OCI-LY3 (cell line): ENCODE data around the gene IGFBP3.

Experiments used
- H2AFZ ChIP-seq: fragments of 200-600, 300-600 bp; shearing (Covaris generic); 2 replicates; pipeline ENCODE4 v1.6.0; 2014; ENCODE audit warnings: antibody characterized with exemption, low read depth, low read length
- H3K27ac ChIP-seq: fragments of 200-600, 300-600 bp; sonication (generic); 2 replicates; pipeline ENCODE4 v1.5.1; 2014; ENCODE audit warnings: mild to moderate bottlenecking, low read length, moderate library complexity, mixed read lengths
- H3K27me3 ChIP-seq: fragments of 200-600, 300-600 bp; sonication (generic); 2 replicates; pipeline ENCODE4 v1.6.1; 2014; ENCODE audit warnings: low read depth, low read length, mixed read lengths
- H3K36me3 ChIP-seq: fragments of 200-600, 300-600 bp; sonication (generic); replicated peaks from 2 replicates; pipeline ENCODE3; 2014; ENCODE audit warnings: low read depth, low read length, mixed read lengths
- H3K4me1 ChIP-seq: fragments of 300-600, 200-600 bp; sonication (generic); 2 replicates; pipeline ENCODE4 v1.6.1; 2014; ENCODE audit warnings: low read length, mixed read lengths
- H3K4me2 ChIP-seq: fragments of 200-600, 300-600 bp; sonication (generic); 2 replicates; pipeline ENCODE4 v1.6.1; 2014; ENCODE audit warnings: low read length, mixed read lengths
- H3K4me3 ChIP-seq: fragments of 300-600, 200-600 bp; sonication (generic); 2 replicates; pipeline ENCODE4 v1.5.1; 2014; ENCODE audit warnings: antibody characterized with exemption, mild to moderate bottlenecking, low read length, moderate library complexity
- H3K79me2 ChIP-seq: fragments of 300-600, 200-600 bp; shearing (Covaris generic); 2 replicates; pipeline ENCODE4 v1.6.1; 2014; ENCODE audit warnings: mild to moderate bottlenecking, low read length, mixed read lengths
- H3K9ac ChIP-seq: fragments of 300-600, 200-600 bp; shearing (Covaris generic); 2 replicates; pipeline ENCODE4 v1.6.0; 2014; ENCODE audit warnings: mild to moderate bottlenecking, low read length, moderate library complexity
- H3K9me3 ChIP-seq: fragments of 200-600, 300-600 bp; shearing (Covaris generic); 2 replicates; pipeline ENCODE4 v1.6.1; 2014; ENCODE audit warnings: low read length, mixed read lengths; ENCODE audit not compliant: insufficient read depth
- H4K20me1 ChIP-seq: fragments of 200-600, 300-600 bp; sonication (generic); 2 replicates; pipeline ENCODE4 v1.6.1; 2016; ENCODE audit warnings: low read length, mixed read lengths; ENCODE audit not compliant: insufficient read depth
- CTCF ChIP-seq: fragments of 200-600, 300-600 bp; sonication (generic); IDR thresholded peaks from 2 replicates; pipeline ENCODE4 v1.5.1; 2014; ENCODE audit warnings: antibody characterized with exemption, low read length, low read depth
- EZH2phosphoT487 ChIP-seq: fragments of 200-600 bp; shearing (Covaris generic); IDR thresholded peaks from 2 replicates; pipeline ENCODE4 v1.6.1; 2018; ENCODE audit warnings: antibody characterized with exemption, mixed run types, low read depth

IGFBP3 gene, protein sequence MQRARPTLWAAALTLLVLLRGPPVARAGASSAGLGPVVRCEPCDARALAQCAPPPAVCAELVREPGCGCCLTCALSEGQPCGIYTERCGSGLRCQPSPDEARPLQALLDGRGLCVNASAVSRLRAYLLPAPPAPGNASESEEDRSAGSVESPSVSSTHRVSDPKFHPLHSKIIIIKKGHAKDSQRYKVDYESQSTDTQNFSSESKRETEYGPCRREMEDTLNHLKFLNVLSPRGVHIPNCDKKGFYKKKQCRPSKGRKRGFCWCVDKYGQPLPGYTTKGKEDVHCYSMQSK

GRCh38 chr7:45920502-45921380 is at the start of gene IGFBP3:
IGFBP3 (minus strand) TSS chr7:45921272; CDS start chr7:45921140, 132 bp downstream.
- no peaks in the 10 kb centered on the region for H3K79me2 ChIP-seq
- peaks cover 14% of the 10 kb centered on the region for H3K27me3 ChIP-seq
- H4K20me1 ChIP-seq, result no peaks in the 10 kb centered on the region
- TF ChIP-seq CTCF (no peak), EZH2phosphoT487 (no peak)
- no peak within 1 kb of the TSS for H3K9ac ChIP-seq
- H2AFZ ChIP-seq, result no peak within 1 kb of the TSS
- no peak within 1 kb of the TSS for H3K4me2 ChIP-seq
- H3K27ac ChIP-seq, result no peak within 1 kb of the TSS
- no peaks in the 10 kb centered on the region for H3K36me3 ChIP-seq
- no peaks in the 10 kb centered on the region for H3K9me3 ChIP-seq
- H3K4me1 ChIP-seq, result peaks cover 15% of the 10 kb centered on the region
- H3K4me3 ChIP-seq, result no peak within 1 kb of the TSS

- H3K4me1 ChIP-seq, result no peaks in the 10 kb centered on the region
Observed at GRCh38 chr7:45970454-45970853, 49.4 kb upstream of the IGFBP3 start.

GRCh38 chr7:45969940-45970339 is 48.9 kb upstream of the IGFBP3 start:
- Histone ChIP-seq H2AFZ (no peak overlapping the region), H3K79me2 (no peaks in the 10 kb centered on the region), H3K4me3 (no peak overlapping the region), H3K36me3 (no peaks in the 10 kb centered on the region), H3K27me3 (no peaks in the 10 kb centered on the region), H3K9ac (no peak overlapping the region), H4K20me1 (no peaks in the 10 kb centered on the region), H3K9me3 (no peaks in the 10 kb centered on the region), H3K4me1 (no peaks in the 10 kb centered on the region), H3K27ac (no peak overlapping the region), H3K4me2 (no peak overlapping the region)
- no peak for TF ChIP-seq EZH2phosphoT487
- TF ChIP-seq CTCF, result no peak

More at GRCh38 chr7:45970454-45970853, 49.4 kb upstream of the IGFBP3 start:
- Histone ChIP-seq H4K20me1 (no peaks in the 10 kb centered on the region), H3K4me2 (no peak overlapping the region), H2AFZ (no peak overlapping the region), H3K9ac (no peak overlapping the region), H3K36me3 (no peaks in the 10 kb centered on the region), H3K9me3 (no peaks in the 10 kb centered on the region), H3K27ac (no peak overlapping the region), H3K4me3 (no peak overlapping the region), H3K79me2 (no peaks in the 10 kb centered on the region), H3K27me3 (no peaks in the 10 kb centered on the region)
- no peak for TF ChIP-seq EZH2phosphoT487
- no peak for TF ChIP-seq CTCF

DNA sequence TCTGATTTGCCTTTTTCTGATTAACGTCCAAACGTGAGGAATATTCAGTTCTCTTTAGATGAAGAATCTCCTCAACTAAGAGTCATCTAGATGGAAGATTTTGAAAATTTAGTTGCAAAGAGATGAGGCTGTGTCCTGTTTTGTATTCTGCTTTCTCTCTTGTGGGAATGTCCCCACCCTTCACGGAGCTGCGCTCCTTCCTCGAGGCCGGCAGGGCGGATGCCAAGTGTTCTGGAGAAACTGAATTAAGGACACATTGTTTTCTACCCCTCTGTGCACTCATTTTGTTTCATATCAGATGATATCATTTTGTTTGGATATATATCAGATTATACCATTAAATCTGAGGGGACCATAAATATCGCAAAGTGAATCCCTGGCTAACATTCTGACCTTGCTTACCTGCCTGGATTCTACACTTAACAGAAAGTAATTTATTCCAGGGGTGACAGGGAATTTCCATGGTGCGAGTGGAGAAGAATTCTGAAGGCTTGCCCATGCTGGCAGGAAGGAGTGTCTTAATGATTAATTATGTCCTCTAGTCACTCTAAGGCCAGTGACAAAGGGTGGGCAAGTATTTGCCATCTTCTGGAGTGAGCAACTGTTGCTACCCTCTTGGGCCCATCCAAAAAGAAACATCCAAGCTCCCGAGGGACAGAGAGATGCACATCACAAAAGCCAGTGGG is 47.9 kb upstream of the IGFBP3 start:
- H3K27me3 ChIP-seq, result no peaks in the 10 kb centered on the region
- H3K4me3 ChIP-seq, result no peak overlapping the region
- H2AFZ ChIP-seq, result no peak overlapping the region
- no peaks in the 10 kb centered on the region for H3K9me3 ChIP-seq
- H3K4me2 ChIP-seq, result no peak overlapping the region
- H3K9ac ChIP-seq, result no peak overlapping the region
- H3K27ac ChIP-seq, result no peak overlapping the region
- no peaks in the 10 kb centered on the region for H3K79me2 ChIP-seq
- no peaks in the 10 kb centered on the region for H4K20me1 ChIP-seq
- no peaks in the 10 kb centered on the region for H3K36me3 ChIP-seq
- TF ChIP-seq EZH2phosphoT487 (no peak), CTCF (no peak)
- no peaks in the 10 kb centered on the region for H3K4me1 ChIP-seq
